Mesothelial cell of epicardium (in vitro differentiated cells): ENCODE results near the gene SMARCC2. TPM values are rescaled to one million over a fixed set of nuclear protein-coding genes. Genes with fewer than 3 reads are reported as not detected.
A peak's percentile ranks its signal among the peaks of the same experiment; 100 is the strongest.
"Not testable (repeated sequence)": the region's sequence is repeated elsewhere in the genome, so short reads cannot be mapped to it uniquely, and the experiment has no call there.

Source experiments
- DNase-seq, 2 experiments: peaks; one replicate each; pipeline ENCODE4 v3.0.0; 2021; ENCODE audit warnings: low spot score in 2 of 2; ENCODE audit not compliant: unreplicated experiment in 2 of 2
- H3K27ac Mint-ChIP-seq: 2 replicates; pipeline ENCODE4 v1.8.0; 2021; ENCODE audit warnings: mixed read lengths
- H3K27me3 Mint-ChIP-seq: 2 replicates; pipeline ENCODE4 v1.8.0; 2021; ENCODE audit warnings: low read depth, mixed read lengths
- H3K36me3 Mint-ChIP-seq: 2 replicates; pipeline ENCODE4 v1.8.0; 2021; ENCODE audit warnings: mixed read lengths
- H3K4me1 Mint-ChIP-seq: 2 replicates; pipeline ENCODE4 v1.8.0; 2021; ENCODE audit warnings: mixed read lengths
- H3K4me3 Mint-ChIP-seq: 2 replicates; pipeline ENCODE4 v1.8.0; 2021; ENCODE audit warnings: mild to moderate bottlenecking, moderate library complexity, mixed read lengths
- H3K9me3 Mint-ChIP-seq: 2 replicates; pipeline ENCODE4 v1.8.0; 2021; ENCODE audit warnings: mixed read lengths
- CTCF ChIP-seq: fragments of 200-600 bp; sonication (generic); IDR thresholded peaks from one replicate; pipeline ENCODE4 v1.5.0; 2021; ENCODE audit warnings: antibody characterized with exemption; ENCODE audit not compliant: unreplicated experiment
- total RNA-seq: library from RNA; stranded (reverse); gene quantifications from 3 replicates; pipeline ENCODE4 v1.2.1, GENCODE V29; 2021

SMARCC2 gene
- total RNA-seq, 1 donor from 2014 or later = 177 TPM

GRCh38 chr12:56159482-56160192 is 29.6 kb downstream of the SMARCC2 start:
- peaks cover 36% of the 10 kb centered on the region for H3K36me3 Mint-ChIP-seq
- DNase-seq = no peak
- peak overlapping the region; percentile 96 for H3K27ac Mint-ChIP-seq
- no peaks in the 10 kb centered on the region for H3K27me3 Mint-ChIP-seq
- H3K4me1 Mint-ChIP-seq = peaks cover 35% of the 10 kb centered on the region
- H3K9me3 Mint-ChIP-seq = no peaks in the 10 kb centered on the region
- no peak for TF ChIP-seq CTCF
- H3K4me3 Mint-ChIP-seq = peak overlapping the region; percentile 91

- peak overlapping the region; percentile 91 for H3K4me3 Mint-ChIP-seq
- H3K4me1 Mint-ChIP-seq = peaks cover 35% of the 10 kb centered on the region
- peak in 1 of 2 experiments; percentile 51 for DNase-seq
- no peaks in the 10 kb centered on the region for H3K9me3 Mint-ChIP-seq
- TF ChIP-seq CTCF = no peak
- H3K27ac Mint-ChIP-seq = peak overlapping the region; percentile 96
- no peaks in the 10 kb centered on the region for H3K27me3 Mint-ChIP-seq
- H3K36me3 Mint-ChIP-seq = peaks cover 30% of the 10 kb centered on the region
These were observed 30.3 kb downstream of the SMARCC2 start for GRCh38 chr12:56158926-56159461.

- TF ChIP-seq CTCF = no peak
- H3K36me3 Mint-ChIP-seq = peaks cover 30% of the 10 kb centered on the region
- DNase-seq = peak; percentile 86 to 88
- no peaks in the 10 kb centered on the region for H3K9me3 Mint-ChIP-seq
- peak within 1 kb of the TSS; percentile 91 for H3K4me3 Mint-ChIP-seq
- H3K4me1 Mint-ChIP-seq = peaks cover 40% of the 10 kb centered on the region
- H3K27ac Mint-ChIP-seq = peak within 1 kb of the TSS; percentile 96
- no peaks in the 10 kb centered on the region for H3K27me3 Mint-ChIP-seq
These were observed 31.0 kb downstream of the SMARCC2 start, which contains the start of gene MYL6 for GRCh38 chr12:56158029-56158925. MYL6 (plus strand) TSS chr12:56158359; CDS start chr12:56158402, 43 bp downstream.

- Mint-ChIP-seq H3K27me3 (no peaks in the 10 kb centered on the region), H3K27ac (peak overlapping the region; percentile 96), H3K9me3 (no peaks in the 10 kb centered on the region), H3K36me3 (peaks cover 27% of the 10 kb centered on the region), H3K4me3 (peak overlapping the region; percentile 91), H3K4me1 (peaks cover 46% of the 10 kb centered on the region)
- peak; percentile 61 to 85 for DNase-seq
- peak; percentile 79 for TF ChIP-seq CTCF
These were observed 31.9 kb downstream of the SMARCC2 start for GRCh38 chr12:56157201-56158028.

- H3K27me3 Mint-ChIP-seq, DNase-seq, H3K9me3 Mint-ChIP-seq: not testable (repeated sequence)
- peak overlapping the region; percentile 91 for H3K4me3 Mint-ChIP-seq
- H3K4me1 Mint-ChIP-seq = peaks cover 47% of the 10 kb centered on the region
- H3K27ac Mint-ChIP-seq = peak overlapping the region; percentile 96
- peaks cover 25% of the 10 kb centered on the region for H3K36me3 Mint-ChIP-seq
These were observed 32.7 kb downstream of the SMARCC2 start for GRCh38 chr12:56156464-56157200.
